ENCODE data around the gene HMG20A. TPM values are rescaled to one million over a fixed set of nuclear protein-coding genes. Genes with fewer than 3 reads are reported as not detected.

Gene HMG20A
- total RNA-seq, 6 experiments from 2014 or later, result 14.6 to 21.1 (median 19.5) TPM

DNA sequence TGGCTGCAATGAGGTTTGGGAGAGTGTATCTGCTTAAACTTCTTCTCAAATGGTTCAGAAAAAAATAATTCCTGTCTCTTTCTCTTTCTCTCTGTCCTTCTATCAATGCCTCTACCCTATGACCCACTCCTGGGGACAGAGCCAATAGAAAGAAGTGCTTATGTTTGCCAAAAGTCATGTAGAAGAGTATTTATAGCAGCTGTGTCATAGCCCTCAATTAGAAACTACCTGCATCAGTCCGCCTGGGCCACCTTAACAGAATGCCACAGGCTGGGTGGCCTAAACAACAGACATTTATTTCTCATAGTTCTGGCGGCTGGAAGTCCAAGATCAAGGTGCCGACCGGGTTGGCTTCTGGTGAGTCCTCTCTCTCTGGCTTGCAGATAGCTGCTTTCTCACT is 92.5 kb downstream of the HMG20A start:
- no peak for TF ChIP-seq POLR2A (IDR thresholded peaks at IDR 0.05)
- TF ChIP-seq, protein P1, sequence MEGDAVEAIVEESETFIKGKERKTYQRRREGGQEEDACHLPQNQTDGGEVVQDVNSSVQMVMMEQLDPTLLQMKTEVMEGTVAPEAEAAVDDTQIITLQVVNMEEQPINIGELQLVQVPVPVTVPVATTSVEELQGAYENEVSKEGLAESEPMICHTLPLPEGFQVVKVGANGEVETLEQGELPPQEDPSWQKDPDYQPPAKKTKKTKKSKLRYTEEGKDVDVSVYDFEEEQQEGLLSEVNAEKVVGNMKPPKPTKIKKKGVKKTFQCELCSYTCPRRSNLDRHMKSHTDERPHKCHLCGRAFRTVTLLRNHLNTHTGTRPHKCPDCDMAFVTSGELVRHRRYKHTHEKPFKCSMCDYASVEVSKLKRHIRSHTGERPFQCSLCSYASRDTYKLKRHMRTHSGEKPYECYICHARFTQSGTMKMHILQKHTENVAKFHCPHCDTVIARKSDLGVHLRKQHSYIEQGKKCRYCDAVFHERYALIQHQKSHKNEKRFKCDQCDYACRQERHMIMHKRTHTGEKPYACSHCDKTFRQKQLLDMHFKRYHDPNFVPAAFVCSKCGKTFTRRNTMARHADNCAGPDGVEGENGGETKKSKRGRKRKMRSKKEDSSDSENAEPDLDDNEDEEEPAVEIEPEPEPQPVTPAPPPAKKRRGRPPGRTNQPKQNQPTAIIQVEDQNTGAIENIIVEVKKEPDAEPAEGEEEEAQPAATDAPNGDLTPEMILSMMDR (IDR thresholded peaks at IDR 0.05), result no peak
- Histone ChIP-seq H3K27me3 (no peaks in the 10 kb centered on the region), H3K27ac (no peak overlapping the region), H3K4me1 (peaks cover 0 to 9% (median 2%) of the 10 kb centered on the region in 4 donors), H3K9me3 (no peaks in the 10 kb centered on the region), H3K4me3 (no peak overlapping the region), H3K36me3 (no peaks in the 10 kb centered on the region)
- ATAC-seq (no peak), DNase-seq (no peak)
- WGBS (ENCODE audit: insufficient coverage, low coverage, low lambda C conversion rate, missing lambda C conversion rate), result 100% methylated on average over 1 of the region's 4 CpGs
- intact Hi-C loops (cut with DNase I), result no loop called here

DNA sequence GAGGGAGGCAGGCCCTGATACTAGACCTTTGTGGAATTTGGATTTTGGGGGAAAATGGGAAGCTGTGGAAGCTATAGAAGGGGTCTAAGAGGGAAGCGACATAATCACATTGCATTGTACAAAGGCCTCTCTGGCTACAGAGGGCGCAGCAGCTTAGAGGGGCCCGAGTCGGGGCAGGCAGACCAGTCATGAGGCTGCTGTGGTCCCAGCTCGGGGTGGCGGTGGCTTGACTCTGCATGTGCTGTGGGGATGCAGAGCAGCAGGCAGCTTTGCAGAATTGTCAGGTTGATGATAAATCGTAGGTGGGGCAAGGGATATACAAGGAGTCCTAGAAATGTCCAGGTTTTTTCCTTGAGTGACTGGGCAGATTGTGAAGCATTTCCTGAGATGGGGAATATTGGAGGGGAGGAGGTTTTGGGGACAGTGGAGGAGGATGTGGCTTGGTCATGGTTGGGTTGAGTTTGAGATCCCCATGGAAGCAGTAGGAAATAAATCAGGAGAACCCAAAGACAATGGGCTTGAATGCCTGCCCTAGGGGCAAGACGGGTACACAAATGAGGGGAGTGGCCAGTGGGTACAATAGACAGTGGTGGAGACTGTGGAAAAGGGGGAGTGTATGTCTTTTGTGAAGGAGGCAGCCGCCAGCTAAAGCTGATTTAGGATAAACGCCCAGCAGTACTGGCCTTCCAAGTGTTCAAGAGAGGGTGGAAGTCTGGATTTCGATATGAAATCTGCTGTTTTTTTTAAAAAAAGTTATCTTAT is 94.1 kb downstream of the HMG20A start:
- no peak overlapping the region for H3K27ac ChIP-seq
- H3K4me1 ChIP-seq, result no peaks in the 10 kb centered on the region
- intact Hi-C loops (cut with DNase I), result no loop called here
- H3K36me3 ChIP-seq, result no peaks in the 10 kb centered on the region
- H3K9me3 ChIP-seq, result no peaks in the 10 kb centered on the region
- DNase-seq (no peak), ATAC-seq (no peak)
- no peak overlapping the region for H3K4me3 ChIP-seq
- 66% methylated on average over 10 of the region's 11 CpGs for WGBS (ENCODE audit: insufficient coverage, low coverage, low lambda C conversion rate, missing lambda C conversion rate)
- TF ChIP-seq, protein P1 (IDR thresholded peaks at IDR 0.05), result no peak
- TF ChIP-seq POLR2A (IDR thresholded peaks at IDR 0.05), result no peak
- H3K27me3 ChIP-seq, result no peaks in the 10 kb centered on the region

DNA sequence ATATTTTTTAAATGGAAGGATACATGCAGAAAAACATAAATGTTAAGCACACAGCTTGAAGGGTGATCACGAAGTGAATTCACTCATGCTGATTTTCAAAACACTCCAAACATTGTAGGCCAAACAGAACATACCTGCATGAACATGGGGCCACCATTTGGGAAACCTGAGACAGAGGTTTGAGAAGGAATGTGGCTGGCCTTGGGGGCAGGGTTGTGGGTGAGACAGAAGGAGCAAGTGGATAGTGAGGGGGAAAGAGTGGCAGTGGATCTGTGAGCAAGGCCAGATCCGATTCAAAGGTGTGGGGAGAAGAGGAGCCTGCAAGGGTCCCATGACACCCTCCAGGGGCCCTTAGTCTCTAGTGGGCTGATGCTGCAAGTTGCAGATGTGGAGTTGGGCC is 94.9 kb downstream of the HMG20A start:
- TF ChIP-seq, protein P1 (IDR thresholded peaks at IDR 0.05), result no peak
- TF ChIP-seq POLR2A (IDR thresholded peaks at IDR 0.05), result no peak
- Histone ChIP-seq H3K36me3 (no peaks in the 10 kb centered on the region), H3K4me1 (no peaks in the 10 kb centered on the region), H3K4me3 (no peak overlapping the region), H3K27me3 (no peaks in the 10 kb centered on the region), H3K9me3 (no peaks in the 10 kb centered on the region), H3K27ac (no peak overlapping the region)
- DNase-seq (no peak), ATAC-seq (no peak)
- intact Hi-C loops (cut with DNase I), result no loop called here
- no CpG with 5 or more reads among the region's 2 CpGs for WGBS (ENCODE audit: insufficient coverage, low coverage, low lambda C conversion rate, missing lambda C conversion rate)

DNA sequence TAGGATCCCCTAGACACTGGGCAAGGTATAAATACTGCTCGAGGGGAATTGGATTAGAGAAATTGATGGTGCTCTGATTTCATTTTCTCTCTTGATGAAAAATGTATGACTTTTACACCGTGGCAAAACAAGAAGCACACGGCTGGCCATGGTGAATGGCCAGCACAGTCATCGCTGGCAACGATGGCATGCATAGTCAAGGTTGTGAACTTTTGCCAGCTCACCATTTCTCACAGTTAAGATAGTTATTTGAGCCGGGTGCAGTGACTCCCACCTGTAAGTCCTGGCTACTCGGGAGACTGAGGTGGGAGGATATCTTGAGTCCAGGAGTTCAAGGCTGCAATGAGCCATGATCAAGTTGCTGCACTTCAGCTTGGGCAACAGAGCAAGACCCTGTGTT is 95.4 kb downstream of the HMG20A start:
- WGBS (ENCODE audit: insufficient coverage, low coverage, low lambda C conversion rate, missing lambda C conversion rate), result 70% methylated on average over 3 of the region's 7 CpGs
- no peak overlapping the region for H3K4me3 ChIP-seq
- H3K9me3 ChIP-seq, result no peaks in the 10 kb centered on the region
- no peak for DNase-seq
- intact Hi-C loops (cut with DNase I), result no loop called here
- H3K27me3 ChIP-seq, result no peaks in the 10 kb centered on the region
- H3K27ac ChIP-seq, result no peak overlapping the region
- no peaks in the 10 kb centered on the region for H3K36me3 ChIP-seq
- H3K4me1 ChIP-seq, result no peaks in the 10 kb centered on the region
- ATAC-seq, result no peak
- no peak for TF ChIP-seq POLR2A (IDR thresholded peaks at IDR 0.05)
- TF ChIP-seq, protein P1 (IDR thresholded peaks at IDR 0.05), result no peak
